GM12875 (cell line): Measurements from ENCODE around the gene ALDH3B1.

ENCODE experiments used
- H3K4me3 ChIP-seq: one replicate; pipeline ENCODE4 v1.5.1; 2011; ENCODE audit warnings: low read depth, low read length, control low read depth
- TF ChIP-seq, protein P1 (sequence below): IDR thresholded peaks from 2 replicates; pipeline ENCODE4 v1.5.1; 2011; ENCODE audit warnings: low read depth, mild to moderate bottlenecking, control low read depth, inconsistent platforms, low read length, moderate library complexity, borderline replicate concordance; ENCODE audit not compliant: insufficient read depth

ALDH3B1 gene

DNA sequence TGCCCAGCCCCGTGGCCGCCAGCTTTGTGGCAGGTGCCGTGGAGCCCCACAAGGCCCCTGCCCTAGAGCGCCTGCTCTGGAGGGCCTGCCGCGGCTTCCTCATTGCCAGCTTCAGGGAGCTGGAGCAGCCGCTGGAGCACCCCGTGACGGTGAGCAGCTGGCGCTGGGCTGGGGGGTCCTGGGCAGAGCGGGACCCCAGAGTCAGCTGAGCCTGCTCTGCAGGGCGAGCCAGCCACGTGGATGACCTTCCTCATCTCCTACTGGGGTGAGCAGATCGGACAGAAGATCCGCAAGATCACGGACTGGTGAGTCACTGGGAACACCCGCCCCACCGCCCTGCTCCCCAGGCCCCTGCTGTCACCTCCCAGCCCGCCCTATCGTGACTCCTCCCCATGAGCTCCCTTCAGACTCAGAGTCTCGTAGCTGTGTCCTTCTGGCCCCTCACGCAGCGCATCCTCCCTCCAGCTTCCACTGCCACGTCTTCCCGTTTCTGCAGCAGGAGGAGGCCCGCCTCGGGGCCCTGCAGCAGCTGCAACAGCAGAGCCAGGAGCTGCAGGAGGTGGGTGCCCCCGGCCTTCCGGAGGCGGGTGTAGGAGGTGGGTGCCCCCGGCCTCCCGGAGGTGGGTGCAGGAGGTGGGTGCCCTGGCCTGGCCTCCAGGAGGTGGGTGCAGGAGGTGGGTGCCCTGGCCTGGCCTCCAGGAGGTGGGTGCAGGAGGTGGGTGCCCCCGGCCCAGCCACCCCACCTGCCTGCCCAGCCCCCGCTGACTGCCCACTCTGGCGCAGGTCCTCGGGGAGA is 33.4 kb downstream of the ALDH3B1 start:
- no peak overlapping the region for H3K4me3 ChIP-seq
- TF ChIP-seq, protein P1, sequence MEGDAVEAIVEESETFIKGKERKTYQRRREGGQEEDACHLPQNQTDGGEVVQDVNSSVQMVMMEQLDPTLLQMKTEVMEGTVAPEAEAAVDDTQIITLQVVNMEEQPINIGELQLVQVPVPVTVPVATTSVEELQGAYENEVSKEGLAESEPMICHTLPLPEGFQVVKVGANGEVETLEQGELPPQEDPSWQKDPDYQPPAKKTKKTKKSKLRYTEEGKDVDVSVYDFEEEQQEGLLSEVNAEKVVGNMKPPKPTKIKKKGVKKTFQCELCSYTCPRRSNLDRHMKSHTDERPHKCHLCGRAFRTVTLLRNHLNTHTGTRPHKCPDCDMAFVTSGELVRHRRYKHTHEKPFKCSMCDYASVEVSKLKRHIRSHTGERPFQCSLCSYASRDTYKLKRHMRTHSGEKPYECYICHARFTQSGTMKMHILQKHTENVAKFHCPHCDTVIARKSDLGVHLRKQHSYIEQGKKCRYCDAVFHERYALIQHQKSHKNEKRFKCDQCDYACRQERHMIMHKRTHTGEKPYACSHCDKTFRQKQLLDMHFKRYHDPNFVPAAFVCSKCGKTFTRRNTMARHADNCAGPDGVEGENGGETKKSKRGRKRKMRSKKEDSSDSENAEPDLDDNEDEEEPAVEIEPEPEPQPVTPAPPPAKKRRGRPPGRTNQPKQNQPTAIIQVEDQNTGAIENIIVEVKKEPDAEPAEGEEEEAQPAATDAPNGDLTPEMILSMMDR, result no peak

DNA sequence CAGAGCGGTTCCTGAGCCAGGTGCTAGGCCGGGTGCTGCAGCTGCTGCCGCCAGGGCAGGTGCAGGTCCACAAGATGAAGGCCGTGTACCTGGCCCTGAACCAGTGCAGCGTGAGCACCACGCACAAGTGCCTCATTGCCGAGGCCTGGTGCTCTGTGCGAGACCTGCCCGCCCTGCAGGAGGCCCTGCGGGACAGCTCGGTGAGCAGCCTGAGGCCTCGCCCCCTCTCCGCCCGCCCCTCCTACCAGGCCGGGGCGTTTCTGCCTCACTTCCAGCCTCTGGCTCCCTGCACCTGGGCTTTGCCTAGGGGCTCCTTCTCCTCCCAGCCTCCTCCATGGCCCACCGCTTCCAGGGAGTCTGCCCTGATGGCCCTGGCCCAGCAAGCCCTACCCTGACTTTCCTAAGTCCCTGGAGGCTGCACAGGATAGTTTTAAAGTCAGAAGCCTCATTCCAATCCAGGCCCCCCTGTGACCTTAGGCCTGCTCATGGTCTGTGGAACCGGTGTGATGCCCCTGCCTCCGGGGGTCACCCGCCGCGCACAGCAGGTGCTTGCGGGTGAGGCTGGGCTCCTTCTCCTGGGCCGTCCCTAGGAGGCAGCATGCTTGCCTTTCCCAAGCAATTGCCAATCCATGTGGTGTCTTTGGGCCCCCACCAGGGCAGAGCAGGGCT is 34.2 kb downstream of the ALDH3B1 start:
- H3K4me3 ChIP-seq, result no peak overlapping the region
- TF ChIP-seq, protein P1, result no peak

DNA sequence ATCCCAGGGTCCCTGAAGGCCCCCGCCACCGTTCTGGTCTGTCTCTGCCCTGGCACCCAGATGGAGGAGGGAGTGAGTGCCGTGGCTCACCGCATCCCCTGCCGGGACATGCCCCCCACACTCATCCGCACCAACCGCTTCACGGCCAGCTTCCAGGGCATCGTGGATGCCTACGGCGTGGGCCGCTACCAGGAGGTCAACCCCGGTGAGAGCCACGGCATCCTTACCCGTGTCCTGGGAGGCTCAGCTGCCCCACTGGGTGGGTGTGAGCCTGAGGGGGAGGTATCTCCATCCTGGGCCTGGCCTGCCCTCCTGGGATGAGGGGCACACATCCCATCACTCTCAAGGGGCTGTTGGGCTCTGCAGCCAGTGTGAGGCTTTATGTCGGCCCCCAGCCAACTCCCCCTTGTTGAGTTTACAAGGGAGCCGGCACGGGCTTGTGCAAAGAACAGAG is 34.8 kb downstream of the ALDH3B1 start:
- TF ChIP-seq, protein P1, result no peak
- no peak overlapping the region for H3K4me3 ChIP-seq

DNA sequence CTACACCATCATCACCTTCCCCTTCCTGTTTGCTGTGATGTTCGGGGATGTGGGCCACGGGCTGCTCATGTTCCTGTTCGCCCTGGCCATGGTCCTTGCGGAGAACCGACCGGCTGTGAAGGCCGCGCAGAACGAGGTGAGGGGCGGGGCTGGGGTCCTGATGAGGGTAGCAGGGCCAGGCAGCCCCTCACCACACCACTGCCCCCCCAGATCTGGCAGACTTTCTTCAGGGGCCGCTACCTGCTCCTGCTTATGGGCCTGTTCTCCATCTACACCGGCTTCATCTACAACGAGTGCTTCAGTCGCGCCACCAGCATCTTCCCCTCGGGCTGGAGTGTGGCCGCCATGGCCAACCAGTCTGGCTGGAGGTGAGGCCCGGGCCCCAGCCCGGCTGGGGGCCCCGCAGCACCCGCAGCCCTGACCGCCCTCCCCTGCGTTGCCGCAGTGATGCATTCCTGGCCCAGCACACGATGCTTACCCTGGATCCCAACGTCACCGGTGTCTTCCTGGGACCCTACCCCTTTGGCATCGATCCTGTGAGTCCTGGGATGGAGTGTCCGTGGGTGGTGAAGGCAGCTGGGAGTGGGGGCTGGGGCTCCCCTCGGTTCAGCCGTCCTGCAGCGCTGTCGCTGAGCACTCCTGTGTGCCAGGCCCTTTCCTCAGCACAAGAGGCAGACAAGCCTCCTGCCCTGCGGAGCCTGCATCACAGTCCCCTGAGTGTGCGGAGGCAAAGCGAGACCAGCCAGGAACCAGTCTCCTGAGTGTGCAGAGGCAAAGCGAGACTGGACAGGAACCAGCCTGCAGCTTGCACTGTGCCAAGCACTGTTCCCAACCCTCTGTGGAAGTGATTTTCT is 37.5 kb downstream of the ALDH3B1 start:
- no peak overlapping the region for H3K4me3 ChIP-seq
- TF ChIP-seq, protein P1, result no peak

DNA sequence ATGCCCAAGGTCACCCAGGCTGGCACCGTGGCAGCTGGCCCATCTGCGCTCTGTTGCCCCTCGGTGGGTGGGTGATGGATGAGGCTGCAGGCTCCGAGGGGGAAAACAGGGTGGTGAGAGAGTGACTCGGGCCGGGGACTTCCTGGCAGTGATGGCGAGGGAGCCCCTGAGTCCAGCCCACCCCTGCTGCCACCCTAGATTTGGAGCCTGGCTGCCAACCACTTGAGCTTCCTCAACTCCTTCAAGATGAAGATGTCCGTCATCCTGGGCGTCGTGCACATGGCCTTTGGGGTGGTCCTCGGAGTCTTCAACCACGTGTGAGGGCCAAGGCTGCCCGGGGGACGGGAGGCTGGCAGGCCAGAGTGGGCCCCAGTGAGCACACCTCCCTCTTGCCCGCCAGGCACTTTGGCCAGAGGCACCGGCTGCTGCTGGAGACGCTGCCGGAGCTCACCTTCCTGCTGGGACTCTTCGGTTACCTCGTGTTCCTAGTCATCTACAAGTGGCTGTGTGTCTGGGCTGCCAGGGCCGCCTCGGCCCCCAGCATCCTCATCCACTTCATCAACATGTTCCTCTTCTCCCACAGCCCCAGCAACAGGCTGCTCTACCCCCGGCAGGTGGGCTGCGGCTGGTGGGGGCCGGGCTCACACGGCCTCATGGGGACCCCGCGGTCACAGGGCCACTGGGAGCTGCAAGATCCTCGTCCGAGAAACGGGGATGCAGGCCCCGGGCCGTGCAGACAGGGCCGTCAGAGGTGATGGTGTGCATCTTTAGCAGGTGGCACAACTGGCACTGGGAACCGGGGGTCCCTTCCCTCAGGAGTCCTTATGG is 38.8 kb downstream of the ALDH3B1 start:
- TF ChIP-seq, protein P1, result no peak

More for the DNA sequence above, 38.8 kb downstream of the ALDH3B1 start:
- H3K4me3 ChIP-seq, result no peak overlapping the region
